Ascending aorta (tissue), 2 donors: Measurements from ENCODE around the gene PEX7. TPM values are rescaled to one million over a fixed set of nuclear protein-coding genes. Genes with fewer than 3 reads are reported as not detected.
"Not testable (repeated sequence)": the region's sequence is repeated elsewhere in the genome, so short reads cannot be mapped to it uniquely, and the experiment has no call there.

Experiments used
- DNase-seq, 2 donors: peaks; one replicate each; pipeline ENCODE4 v3.0.0-alpha.2; 2019; ENCODE audit warnings: low spot score in 2 of 2
- H3K27ac ChIP-seq, 2 donors: fragments of 200-600 bp; sonication (generic); one replicate each; pipeline ENCODE4 v1.5.1; 2016 to 2017; ENCODE audit warnings: mild to moderate bottlenecking in 1 of 2
- H3K27me3 ChIP-seq: fragments of 200-600 bp; sonication (generic); one replicate; pipeline ENCODE4 v1.5.1; 2017
- H3K36me3 ChIP-seq, 2 donors: fragments of 200-600 bp; sonication (generic); one replicate each; pipeline ENCODE4 v1.5.1; 2016
- H3K4me1 ChIP-seq, 2 donors: fragments of 200-600 bp; sonication (generic); one replicate each; pipeline ENCODE4 v1.5.1; 2016 to 2017; ENCODE audit warnings: mild to moderate bottlenecking in 1 of 2
- H3K4me3 ChIP-seq, 2 donors: fragments of 200-600 bp; sonication (generic); one replicate each; pipeline ENCODE4 v1.5.1; 2016 to 2017; ENCODE audit warnings: mild to moderate bottlenecking in 1 of 2
- H3K9me3 ChIP-seq, 2 donors: fragments of 200-600 bp; sonication (generic); one replicate each; pipeline ENCODE4 v1.5.1; 2016
- intact Hi-C: fragments of 100-400 bp; cut with DNase I; formaldehyde crosslinking; loops from one replicate; pipeline ENCODE4 v1.15.1; 2023
- total RNA-seq: library from RNA; depleted of rRNA; stranded (reverse); fragments of >200 nt; gene quantifications from one replicate; pipeline ENCODE4 v1.1.0, GENCODE V29; 2016
- TF ChIP-seq, protein P1 (sequence below), 3 experiments: fragments of 200-600 bp in 2 of 3; fragments of 450-650 bp in 1 of 3; sonication (generic) in 2 of 3; IDR thresholded peaks; one replicate each; pipeline ENCODE4 v1.5.1; 2016 to 2019; ENCODE audit warnings: antibody characterized with exemption in 3 of 3, mild to moderate bottlenecking in 1 of 3, moderate library complexity in 1 of 3

PEX7 gene
- total RNA-seq, 1 donor from 2014 or later, result 10.5 TPM

DNA sequence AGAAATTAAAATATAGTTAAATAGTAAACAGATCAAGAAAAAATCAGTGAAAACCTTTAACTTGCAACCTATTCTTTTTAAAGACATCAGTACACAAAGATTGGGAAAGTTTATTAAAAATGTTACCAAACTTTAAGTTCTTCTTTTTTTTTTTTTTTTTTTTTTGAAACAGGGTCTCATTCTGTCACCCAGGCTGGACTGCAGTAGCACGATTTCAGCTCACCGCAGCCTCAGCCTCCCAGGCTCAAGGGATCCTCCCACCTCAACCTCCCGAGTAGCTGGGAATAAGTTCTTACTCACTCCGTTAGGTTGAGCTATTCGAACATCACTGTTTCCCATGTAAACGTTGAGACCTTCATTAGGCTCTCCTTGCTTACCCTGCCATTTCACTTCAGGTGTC lies 35.7 kb upstream of the PEX7 start:
- intact Hi-C loops, result no loop called here
- peak overlapping the region; percentile 74 to 81 for H3K4me3 ChIP-seq

DNA sequence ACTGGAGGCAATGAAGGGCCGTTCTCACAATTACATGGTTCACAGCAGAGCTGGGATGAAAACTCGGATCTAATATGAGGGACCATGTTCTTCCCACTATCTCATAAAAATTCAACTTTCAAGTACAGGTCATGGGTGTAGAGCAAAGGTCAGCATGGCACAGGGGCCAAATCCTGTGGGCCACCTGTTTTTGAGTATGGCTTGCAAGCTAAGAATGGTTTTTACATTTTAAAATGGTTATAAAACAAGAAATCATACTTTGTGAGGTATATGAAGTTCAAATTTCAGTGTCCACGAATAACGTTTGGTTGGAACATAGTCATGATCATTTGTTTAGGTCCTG lies 34.7 kb upstream of the PEX7 start:
- no peaks in the 10 kb centered on the region for H3K36me3 ChIP-seq
- intact Hi-C loops, result no loop called here
- H3K27me3 ChIP-seq, result no peaks in the 10 kb centered on the region
- TF ChIP-seq, protein P1, sequence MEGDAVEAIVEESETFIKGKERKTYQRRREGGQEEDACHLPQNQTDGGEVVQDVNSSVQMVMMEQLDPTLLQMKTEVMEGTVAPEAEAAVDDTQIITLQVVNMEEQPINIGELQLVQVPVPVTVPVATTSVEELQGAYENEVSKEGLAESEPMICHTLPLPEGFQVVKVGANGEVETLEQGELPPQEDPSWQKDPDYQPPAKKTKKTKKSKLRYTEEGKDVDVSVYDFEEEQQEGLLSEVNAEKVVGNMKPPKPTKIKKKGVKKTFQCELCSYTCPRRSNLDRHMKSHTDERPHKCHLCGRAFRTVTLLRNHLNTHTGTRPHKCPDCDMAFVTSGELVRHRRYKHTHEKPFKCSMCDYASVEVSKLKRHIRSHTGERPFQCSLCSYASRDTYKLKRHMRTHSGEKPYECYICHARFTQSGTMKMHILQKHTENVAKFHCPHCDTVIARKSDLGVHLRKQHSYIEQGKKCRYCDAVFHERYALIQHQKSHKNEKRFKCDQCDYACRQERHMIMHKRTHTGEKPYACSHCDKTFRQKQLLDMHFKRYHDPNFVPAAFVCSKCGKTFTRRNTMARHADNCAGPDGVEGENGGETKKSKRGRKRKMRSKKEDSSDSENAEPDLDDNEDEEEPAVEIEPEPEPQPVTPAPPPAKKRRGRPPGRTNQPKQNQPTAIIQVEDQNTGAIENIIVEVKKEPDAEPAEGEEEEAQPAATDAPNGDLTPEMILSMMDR (IDR thresholded peaks at IDR 0.05), result no peak
- peak overlapping the region; percentile 93 to 99 for H3K27ac ChIP-seq
- DNase-seq, result no peak
- H3K9me3 ChIP-seq, result no peaks in the 10 kb centered on the region
- peak overlapping the region; percentile 74 to 81 for H3K4me3 ChIP-seq
- H3K4me1 ChIP-seq, result peaks cover 18 to 56% of the 10 kb centered on the region in 2 donors

More for the DNA sequence above, 35.7 kb upstream of the PEX7 start:
- Histone ChIP-seq H3K9me3 (no peaks in the 10 kb centered on the region), H3K27ac (peak overlapping the region; percentile 93 to 99), H3K4me1 (peaks cover 18 to 64% of the 10 kb centered on the region in 2 donors), H3K36me3 (no peaks in the 10 kb centered on the region), H3K27me3 (no peaks in the 10 kb centered on the region)
- DNase-seq, result no peak
- TF ChIP-seq, protein P1 (IDR thresholded peaks at IDR 0.05), result no peak

DNA sequence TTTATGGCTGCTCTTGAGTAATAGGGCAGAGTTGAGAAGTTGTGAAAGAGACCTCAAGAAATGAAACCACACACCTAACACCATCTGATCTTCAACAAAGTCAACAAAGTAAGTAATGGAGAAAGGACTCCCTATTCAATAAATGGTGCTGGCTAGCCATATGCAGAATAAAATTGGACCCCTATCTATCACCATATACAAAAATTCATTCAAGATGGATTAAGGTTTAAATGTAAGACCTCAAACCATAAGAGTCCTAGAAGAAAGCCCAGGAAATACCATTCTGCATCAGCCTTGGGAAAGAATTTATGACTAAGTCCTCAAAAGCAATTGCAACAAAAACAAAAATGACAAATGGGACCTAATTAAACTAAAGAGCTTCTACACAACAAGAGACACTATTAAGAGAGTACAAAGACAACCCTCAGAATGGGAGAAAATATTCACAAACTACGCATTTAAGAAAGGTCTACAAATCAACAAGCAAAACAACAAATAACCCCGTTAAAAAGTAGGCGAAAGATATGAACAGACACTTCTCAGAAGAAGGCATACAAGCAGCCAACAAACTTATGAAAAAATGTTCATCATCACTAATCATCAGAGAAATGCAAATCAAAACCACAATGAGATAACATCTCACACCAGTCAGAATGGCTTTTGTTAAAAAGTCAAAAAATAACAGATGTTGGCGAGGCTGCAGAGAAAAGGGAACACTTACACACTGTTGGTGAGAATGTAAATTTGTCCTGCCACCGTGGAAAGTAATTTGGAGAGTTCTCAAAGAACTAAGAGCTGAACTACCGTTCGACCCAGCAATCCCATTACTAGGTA lies 34.1 kb upstream of the PEX7 start:
- Histone ChIP-seq H3K4me3 (peak overlapping the region; percentile 74 to 81), H3K36me3 (no peaks in the 10 kb centered on the region), H3K27me3 (no peaks in the 10 kb centered on the region), H3K27ac (peak overlapping the region; percentile 93 to 99), H3K4me1 (peaks cover 18 to 53% of the 10 kb centered on the region in 2 donors), H3K9me3 (no peaks in the 10 kb centered on the region)
- intact Hi-C loops, result no loop called here
- TF ChIP-seq, protein P1 (IDR thresholded peaks at IDR 0.05), result no peak
- no peak for DNase-seq

DNA sequence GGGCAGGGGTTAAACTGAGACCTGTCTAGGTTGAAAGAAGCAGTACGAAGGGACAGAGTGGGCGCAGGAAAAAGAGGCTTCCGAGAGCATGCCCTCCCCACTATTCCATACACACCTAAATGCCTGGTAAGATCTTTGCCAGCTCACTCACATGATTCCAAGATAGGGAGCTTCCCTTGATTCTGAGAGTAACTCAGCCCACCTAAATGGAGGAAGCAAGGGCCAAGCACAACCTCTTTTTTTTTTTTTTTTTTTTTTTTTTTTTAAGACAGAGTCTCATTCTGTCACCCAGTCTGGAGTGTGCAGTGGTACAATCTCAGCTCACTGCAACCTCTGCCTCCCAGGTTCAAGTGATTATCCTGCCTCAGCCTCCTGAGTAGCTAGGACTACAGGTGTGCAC lies 33.0 kb upstream of the PEX7 start:
- intact Hi-C loops, H3K9me3 ChIP-seq, H3K27me3 ChIP-seq, H3K36me3 ChIP-seq, DNase-seq: not testable (repeated sequence)
- H3K4me3 ChIP-seq, result peak overlapping the region; percentile 74 to 81
- peaks cover 13 to 45% of the 10 kb centered on the region in 2 donors for H3K4me1 ChIP-seq
- H3K27ac ChIP-seq, result peak overlapping the region; percentile 93 to 99

DNA sequence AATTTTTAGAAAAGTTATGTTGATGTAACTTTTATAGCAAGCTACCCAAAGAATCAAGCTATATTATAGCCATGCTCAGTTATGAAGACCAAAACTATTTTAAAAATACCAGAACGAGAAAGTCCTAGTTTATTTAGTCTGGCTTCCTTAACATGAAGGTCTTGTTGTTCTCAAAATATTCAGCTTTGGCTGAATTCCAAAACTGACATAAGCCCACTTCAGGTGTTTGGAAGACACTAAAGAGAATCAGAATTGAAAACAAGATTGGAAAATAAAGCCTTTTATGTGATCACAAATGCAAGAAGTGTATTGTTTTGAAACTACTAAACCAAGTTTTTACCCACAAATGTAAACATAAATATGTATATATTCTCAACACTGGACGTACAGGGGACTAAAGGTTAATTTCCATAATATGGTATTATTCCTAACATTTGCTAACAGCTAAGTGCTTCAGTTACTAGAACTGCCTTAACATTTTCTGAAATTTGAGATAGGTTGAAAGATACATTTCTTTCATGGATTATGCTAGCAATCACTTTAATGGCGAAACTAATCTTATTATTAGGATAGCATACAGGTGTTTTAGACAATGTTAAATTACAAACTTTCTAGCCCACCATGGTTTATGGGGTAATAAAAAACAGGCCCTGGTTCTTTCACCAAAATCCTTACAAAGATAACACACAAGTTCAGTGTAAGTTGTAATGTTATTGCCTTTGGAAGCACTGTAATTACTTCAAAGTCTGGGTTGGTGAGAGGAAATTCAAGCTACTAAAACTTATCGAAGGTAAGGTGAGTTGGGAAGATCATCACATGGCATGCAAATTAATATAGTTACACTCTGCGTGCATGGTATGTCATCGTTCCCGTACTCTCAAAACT lies 31.7 kb upstream of the PEX7 start:
- Histone ChIP-seq H3K27me3 (no peaks in the 10 kb centered on the region), H3K9me3 (no peaks in the 10 kb centered on the region), H3K36me3 (no peaks in the 10 kb centered on the region), H3K4me1 (peaks cover 10 to 33% of the 10 kb centered on the region in 2 donors), H3K27ac (peak overlapping the region; percentile 93 to 99), H3K4me3 (peak overlapping the region; percentile 74 to 81)
- DNase-seq, result no peak
- intact Hi-C loops, result loop anchor here (5.0 to 10.0 kb wide), 4 partner anchors 33 to 506 kb away; partner anchors contain the start of gene BCLAF1
- TF ChIP-seq, protein P1 (IDR thresholded peaks at IDR 0.05), result no peak
